ENCODE measurements around the gene ABCA1.

GRCh38 chr9:104836235-104836634 is 91.7 kb downstream of the ABCA1 start:
- TF ChIP-seq, protein P1, sequence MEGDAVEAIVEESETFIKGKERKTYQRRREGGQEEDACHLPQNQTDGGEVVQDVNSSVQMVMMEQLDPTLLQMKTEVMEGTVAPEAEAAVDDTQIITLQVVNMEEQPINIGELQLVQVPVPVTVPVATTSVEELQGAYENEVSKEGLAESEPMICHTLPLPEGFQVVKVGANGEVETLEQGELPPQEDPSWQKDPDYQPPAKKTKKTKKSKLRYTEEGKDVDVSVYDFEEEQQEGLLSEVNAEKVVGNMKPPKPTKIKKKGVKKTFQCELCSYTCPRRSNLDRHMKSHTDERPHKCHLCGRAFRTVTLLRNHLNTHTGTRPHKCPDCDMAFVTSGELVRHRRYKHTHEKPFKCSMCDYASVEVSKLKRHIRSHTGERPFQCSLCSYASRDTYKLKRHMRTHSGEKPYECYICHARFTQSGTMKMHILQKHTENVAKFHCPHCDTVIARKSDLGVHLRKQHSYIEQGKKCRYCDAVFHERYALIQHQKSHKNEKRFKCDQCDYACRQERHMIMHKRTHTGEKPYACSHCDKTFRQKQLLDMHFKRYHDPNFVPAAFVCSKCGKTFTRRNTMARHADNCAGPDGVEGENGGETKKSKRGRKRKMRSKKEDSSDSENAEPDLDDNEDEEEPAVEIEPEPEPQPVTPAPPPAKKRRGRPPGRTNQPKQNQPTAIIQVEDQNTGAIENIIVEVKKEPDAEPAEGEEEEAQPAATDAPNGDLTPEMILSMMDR (IDR thresholded peaks at IDR 0.05), result no peak
- no peak for TF ChIP-seq POLR2A (IDR thresholded peaks at IDR 0.05)
